H1 (cell line): ENCODE results near the gene CXCR5. TPM values are rescaled to one million over a fixed set of nuclear protein-coding genes. Genes with fewer than 3 reads are reported as not detected.

ENCODE experiments used
- CTCF ChIA-PET: fragments of 300-600 bp; sonication (Branson Sonifier 250); formaldehyde crosslinking; loops from one replicate; lab custom pipeline; 2021; ENCODE audit not compliant: partially characterized antibody; lab: Charles Lee
- POLR2A ChIA-PET: fragments of 300-600 bp; sonication (Branson Sonifier 250); formaldehyde crosslinking; loops from one replicate; lab custom pipeline; 2021; ENCODE audit warnings: inconsistent platforms; ENCODE audit not compliant: partially characterized antibody; lab: Charles Lee
- DNase-seq, 2 experiments: peaks; one replicate each; pipeline versions ENCODE4 v3.0.0 to v3.0.0-alpha.2; 2010 to 2022; ENCODE audit warnings: low spot score in 2 of 2, low read depth in 1 of 2, mixed read lengths in 1 of 2
- FAIRE-seq: peaks from 2 replicates; lab custom pipeline; 2011; peaks lifted over from hg19 to GRCh38; lab: Jason Lieb, UNC
- H2AFZ ChIP-seq: 2 replicates; pipeline ENCODE4 v1.8.1; 2012; ENCODE audit warnings: low read length, inconsistent platforms
- H2AK5ac ChIP-seq: 2 replicates; pipeline ENCODE4 v1.6.1; 2013; ENCODE audit warnings: low read depth, low read length
- H2BK120ac ChIP-seq: replicated peaks from 2 replicates; pipeline ENCODE3; 2013; ENCODE audit warnings: low read depth, low read length, inconsistent platforms
- H2BK12ac ChIP-seq: 2 replicates; pipeline ENCODE4 v1.6.1; 2013; ENCODE audit warnings: low read depth, low read length
- H2BK15ac ChIP-seq: 2 replicates; pipeline ENCODE4 v1.6.1; 2013; ENCODE audit warnings: low read length
- H2BK20ac ChIP-seq: 2 replicates; pipeline ENCODE4 v1.6.1; 2013; ENCODE audit warnings: low read length
- H2BK5ac ChIP-seq: 2 replicates; pipeline ENCODE4 v1.6.1; 2013; ENCODE audit warnings: low read depth, low read length
- H3K14ac ChIP-seq: 2 replicates; pipeline ENCODE4 v1.6.1; 2013; ENCODE audit warnings: inconsistent platforms; ENCODE audit not compliant: insufficient read length
- H3K18ac ChIP-seq: 2 replicates; pipeline ENCODE4 v1.6.1; 2013; ENCODE audit warnings: low read length; ENCODE audit errors: extremely low read depth
- H3K23ac ChIP-seq: 2 replicates; pipeline ENCODE4 v1.6.1; 2013; ENCODE audit warnings: inconsistent platforms; ENCODE audit not compliant: insufficient read length
- H3K23me2 ChIP-seq: 2 replicates; pipeline ENCODE4 v1.6.1; 2013; ENCODE audit warnings: low read depth, low read length
- H3K27ac ChIP-seq: 2 replicates; pipeline ENCODE4 v1.6.1; 2011; ENCODE audit warnings: low read depth, low read length, inconsistent platforms
- H3K27me3 ChIP-seq, 4 experiments: replicated peaks in 1 of 4; 1 replicate in 1 of 4; 2 replicates in 3 of 4; pipeline versions ENCODE4 v1.6.1 to v1.8.1; 2011 to 2013; ENCODE audit warnings: low read length in 3 of 4, mild to moderate bottlenecking in 3 of 4, inconsistent platforms in 2 of 4, mixed read lengths in 2 of 4, moderate library complexity in 1 of 4; ENCODE audit not compliant: control insufficient read depth in 3 of 4, insufficient read depth in 3 of 4; ENCODE audit errors: extremely low read depth in 1 of 4
- H3K36me3 ChIP-seq, 4 experiments: 2 replicates each; pipeline versions ENCODE4 v1.6.1 to v1.8.1; 2011 to 2013; ENCODE audit warnings: mild to moderate bottlenecking in 4 of 4, low read length in 3 of 4, moderate library complexity in 2 of 4, control low read depth in 1 of 4, inconsistent platforms in 1 of 4; ENCODE audit not compliant: insufficient read depth in 4 of 4, control insufficient read depth in 2 of 4
- H3K4ac ChIP-seq: replicated peaks from 2 replicates; pipeline ENCODE3; 2013; ENCODE audit warnings: low read length, low read depth, mixed read lengths, inconsistent platforms; ENCODE audit not compliant: insufficient read length
- H3K4me1 ChIP-seq, 4 experiments: replicated peaks in 1 of 4; 1 replicate in 1 of 4; 2 replicates in 3 of 4; pipeline versions ENCODE4 v1.6.1 to v1.8.1; 2011 to 2013; ENCODE audit warnings: low read length in 3 of 4, inconsistent platforms in 2 of 4, mixed read lengths in 1 of 4; ENCODE audit not compliant: insufficient read depth in 4 of 4, control insufficient read depth in 3 of 4
- H3K4me2 ChIP-seq, 2 experiments: 2 replicates each; pipeline versions ENCODE4 v1.6.1 to v1.8.1; 2011 to 2013; ENCODE audit warnings: low read depth in 2 of 2, low read length in 2 of 2, control low read depth in 1 of 2, inconsistent platforms in 1 of 2, mild to moderate bottlenecking in 1 of 2; ENCODE audit not compliant: insufficient read depth in 1 of 2
- H3K4me3 ChIP-seq, 4 experiments: fragments of 200-600, 300-600 bp in 1 of 4; sonication (generic), shearing (Covaris generic), sonication (Bioruptor Twin) in 1 of 4; 2 replicates each; pipeline versions ENCODE4 v1.5.1 to v1.8.1; 2011 to 2016; ENCODE audit warnings: low read length in 4 of 4, low read depth in 3 of 4, control low read depth in 2 of 4, inconsistent platforms in 2 of 4, mild to moderate bottlenecking in 2 of 4, mixed read lengths in 1 of 4, moderate library complexity in 1 of 4; ENCODE audit not compliant: insufficient read depth in 2 of 4; ENCODE audit errors: extremely low read depth in 1 of 4
- H3K56ac ChIP-seq: replicated peaks from 2 replicates; pipeline ENCODE3; 2013; ENCODE audit warnings: low read depth, mild to moderate bottlenecking, mixed read lengths, low read length, inconsistent platforms; ENCODE audit not compliant: insufficient read length
- H3K79me1 ChIP-seq: 2 replicates; pipeline ENCODE4 v1.6.1; 2013; ENCODE audit warnings: low read depth, low read length, control low read depth
- H3K79me2 ChIP-seq, 2 experiments: 2 replicates each; pipeline versions ENCODE4 v1.6.1 to v1.8.1; 2012 to 2013; ENCODE audit warnings: low read length in 2 of 2, mild to moderate bottlenecking in 2 of 2, inconsistent platforms in 1 of 2; ENCODE audit not compliant: insufficient read depth in 2 of 2, control insufficient read depth in 1 of 2
- H3K9ac ChIP-seq, 4 experiments: replicated peaks in 1 of 4; 1 replicate in 1 of 4; 2 replicates in 3 of 4; pipeline versions ENCODE4 v1.6.1 to v1.8.1; 2011 to 2013; ENCODE audit warnings: low read depth in 3 of 4, low read length in 3 of 4, control low read depth in 2 of 4, mild to moderate bottlenecking in 2 of 4, moderate library complexity in 2 of 4, inconsistent platforms in 1 of 4; ENCODE audit errors: extremely low read depth in 1 of 4
- H3K9me3 ChIP-seq, 2 experiments: 2 replicates each; pipeline versions ENCODE4 v1.6.1 to v1.8.1; 2012 to 2013; ENCODE audit warnings: mild to moderate bottlenecking in 2 of 2, moderate library complexity in 2 of 2, control low read depth in 1 of 2, inconsistent platforms in 1 of 2, low read depth in 1 of 2, low read length in 1 of 2, mixed read lengths in 1 of 2; ENCODE audit not compliant: insufficient read depth in 2 of 2
- H4K20me1 ChIP-seq, 2 experiments: replicated peaks in 1 of 2; 2 replicates each; pipeline versions ENCODE3 to v1.8.1; 2011 to 2013; ENCODE audit warnings: inconsistent platforms in 2 of 2, low read length in 2 of 2, mild to moderate bottlenecking in 1 of 2; ENCODE audit not compliant: insufficient read depth in 2 of 2, control insufficient read depth in 1 of 2
- H4K5ac ChIP-seq: 2 replicates; pipeline ENCODE4 v1.6.1; 2013; ENCODE audit warnings: low read length, low read depth, mixed read lengths, inconsistent platforms; ENCODE audit not compliant: insufficient read length
- H4K8ac ChIP-seq: 2 replicates; pipeline ENCODE4 v1.8.0; 2013; ENCODE audit warnings: mild to moderate bottlenecking, moderate library complexity, low read length, inconsistent platforms; ENCODE audit not compliant: insufficient read depth; ENCODE audit errors: extremely low read depth
- H4K91ac ChIP-seq: replicated peaks from 2 replicates; pipeline ENCODE3; 2013; ENCODE audit warnings: low read length, mixed read lengths, inconsistent platforms; ENCODE audit not compliant: insufficient read length
- ATF2 ChIP-seq: IDR thresholded peaks from 2 replicates; pipeline ENCODE4 v1.6.1; 2012; ENCODE audit warnings: low read length, inconsistent platforms
- ATF3 ChIP-seq: IDR thresholded peaks from 2 replicates; pipeline ENCODE4 v1.6.1; 2011; ENCODE audit warnings: low read depth, mild to moderate bottlenecking, low read length; ENCODE audit not compliant: insufficient read depth
- EZH2 ChIP-seq: fragments of 200-600 bp; sonication (generic); IDR thresholded peaks from 2 replicates; pipeline ENCODE4 v1.7.1; 2012; ENCODE audit warnings: low read depth, mild to moderate bottlenecking, moderate library complexity, low read length, inconsistent platforms; ENCODE audit not compliant: severe bottlenecking
- GABPA ChIP-seq: IDR thresholded peaks from 2 replicates; pipeline ENCODE4 v1.6.1; 2011; ENCODE audit warnings: mild to moderate bottlenecking, low read length, moderate library complexity, borderline replicate concordance; ENCODE audit not compliant: insufficient read depth
- HDAC6 ChIP-seq: IDR thresholded peaks from one replicate; pipeline ENCODE4 v1.7.1; 2012; ENCODE audit warnings: low read depth, mild to moderate bottlenecking, inconsistent platforms, low read length, moderate library complexity
- MAFK ChIP-seq: IDR thresholded peaks from 2 replicates; pipeline ENCODE4 v1.6.1; 2012; ENCODE audit warnings: low read depth, mild to moderate bottlenecking, improper control_type of control experiment, low read length
- POU5F1 ChIP-seq: IDR thresholded peaks from 2 replicates; pipeline ENCODE4 v1.6.1; 2011; ENCODE audit warnings: low read depth, mild to moderate bottlenecking, low read length, moderate library complexity
- RAD21 ChIP-seq, 2 experiments: IDR thresholded peaks in 1 of 2; conservative IDR thresholded peaks in 1 of 2; 2 replicates each; pipeline ENCODE4 v1.6.1; 2011; ENCODE audit warnings: low read depth in 2 of 2, low read length in 2 of 2, improper control_type of control experiment in 1 of 2, inconsistent platforms in 1 of 2, mild to moderate bottlenecking in 1 of 2, moderate library complexity in 1 of 2
- RBBP5 ChIP-seq: IDR thresholded peaks from 2 replicates; pipeline ENCODE4 v1.7.1; 2012; ENCODE audit warnings: low read depth, mild to moderate bottlenecking, inconsistent platforms, low read length, moderate library complexity, borderline replicate concordance
- SP4 ChIP-seq: IDR thresholded peaks from 2 replicates; pipeline ENCODE4 v1.6.1; 2012; ENCODE audit warnings: low read length, inconsistent platforms
- TCF12 ChIP-seq: IDR thresholded peaks from 2 replicates; pipeline ENCODE4 v1.6.1; 2011; ENCODE audit warnings: low read depth, mild to moderate bottlenecking, low read length
- WGBS, 2 experiments: shearing (Covaris generic) in 1 of 2; methylation state at CpG; one replicate each; pipeline versions ENCODE4 v1.1.6 to v1.1.7; 2013 to 2015; ENCODE audit warnings: low lambda C conversion rate in 2 of 2, mixed read lengths in 2 of 2, inconsistent platforms in 1 of 2, low coverage in 1 of 2, missing lambda C conversion rate in 1 of 2; ENCODE audit not compliant: insufficient replicate concordance in 2 of 2, insufficient coverage in 1 of 2, insufficient read length in 1 of 2; ENCODE audit errors: extremely low coverage in 1 of 2, missing lambda C conversion rate in 1 of 2; 5-methylcytosine and 5-hydroxymethylcytosine counted together
- polyA plus RNA-seq, 7 experiments: library from polyadenylated mRNA; depleted of rRNA in 3 of 7; stranded (reverse) in 5 of 7; unstranded in 2 of 7; fragments of >200 nt in 5 of 7; fragments of 200-250 nt in 2 of 7; gene quantifications; 1 replicate in 5 of 7; 2 replicates in 1 of 7; 4 replicates in 1 of 7; pipeline versions ENCODE4 v1.2.1 to v1.2.3, GENCODE V29; 2011 to 2013; ENCODE audit warnings: missing spikeins in 2 of 7, mixed read lengths in 2 of 7
- total RNA-seq: library from RNA; stranded (reverse); fragmentation: NEBNext Ultra II Directional; extraction: Animal tissue kit (Norgen Biotek cat#: 25700); gene quantifications from 2 replicates; pipeline ENCODE4 v1.2.1, GENCODE V29; 2021

CXCR5 gene
- total and polyA plus RNA-seq, 2 of the 8 experiments (the other 6 are each of a cell fraction or from before 2014, with no cell fraction given) = not detected

- Histone ChIP-seq H3K23ac (no peak overlapping the region), H3K14ac (no peak overlapping the region), H2BK12ac (no peak overlapping the region), H4K5ac (no peak overlapping the region), H3K4me3 (no peak overlapping the region), H2BK5ac (no peak overlapping the region), H2BK20ac (no peak overlapping the region), H3K79me2 (no peaks in the 10 kb centered on the region), H3K4ac (no peak overlapping the region), H3K23me2 (no peaks in the 10 kb centered on the region), H3K27ac (no peak overlapping the region), H2AFZ (no peak overlapping the region), H4K91ac (no peak overlapping the region), H3K9me3 (no peaks in the 10 kb centered on the region), H3K56ac (no peak overlapping the region), H2BK15ac (no peak overlapping the region), H4K20me1 (no peaks in the 10 kb centered on the region), H2BK120ac (no peak overlapping the region), H3K4me2 (no peak overlapping the region), H2AK5ac (no peak overlapping the region), H4K8ac (no peak overlapping the region), H3K36me3 (no peaks in the 10 kb centered on the region), H3K27me3 (no peaks in the 10 kb centered on the region), H3K4me1 (peaks cover 0 to 2% (median 0%) of the 10 kb centered on the region in 4 experiments; a peak in 1 of 7 replicates), H3K9ac (no peak overlapping the region), H3K18ac (no peak overlapping the region), H3K79me1 (no peaks in the 10 kb centered on the region)
- POLR2A ChIA-PET = no interaction called here
- CTCF ChIA-PET = no interaction called here
- 82% methylated on average over 2 of the region's 2 CpGs; no CpG with 5 or more reads in 1 of the 2 experiments for WGBS, 2 experiments
- DNase-seq = no peak
- no peak for FAIRE-seq
- TF ChIP-seq RAD21 (IDR thresholded peaks at IDR 0.05 in 1 of 2, conservative IDR thresholded peaks at IDR 0.05 in 1 of 2; ENCODE audit: low read depth in 2 of 2, low read length in 2 of 2) (no peak), ATF2 (no peak), SP4 (no peak), GABPA (no peak), RBBP5 (no peak), MAFK (no peak), TCF12 (no peak), POU5F1 (no peak), HDAC6 (no peak), ATF3 (no peak), EZH2 (no peak)
Observed at GRCh38 chr11:118842369-118842768, 41.3 kb upstream of the CXCR5 start.
